Stimulated activated CD8-positive, alpha-beta memory T cell treated with anti-CD3 and anti-CD28 coated beads, Interleukin-7, amount 100 ng/mL, for 48 hours (primary cell): ENCODE measurements around the gene BLVRB.

ENCODE experiments used
- DNase-seq, 2 donors: peaks; one replicate each; pipeline ENCODE4 v3.0.0-alpha.2; 2020; ENCODE audit warnings: low read depth in 1 of 2; ENCODE audit errors: extremely low read depth in 1 of 2

The BLVRB gene

GRCh38 chr19:40424637-40425449 lies 40.7 kb downstream of the BLVRB start:
- DNase-seq: no peak

GRCh38 chr19:40423938-40424337 lies 41.6 kb downstream of the BLVRB start:
- no peak for DNase-seq

GRCh38 chr19:40422748-40423566 lies 42.6 kb downstream of the BLVRB start:
- DNase-seq: no peak

GRCh38 chr19:40421993-40422747 lies 43.4 kb downstream of the BLVRB start:
- no peak for DNase-seq

- peak in 1 of 2 donors; percentile 48 for DNase-seq
Measured at GRCh38 chr19:40420766-40421765, 44.5 kb downstream of the BLVRB start.

GRCh38 chr19:40420451-40420765 lies 45.1 kb downstream of the BLVRB start:
- no peak for DNase-seq

GRCh38 chr19:40419780-40420179 lies 45.8 kb downstream of the BLVRB start:
- DNase-seq: no peak

- DNase-seq: no peak
Measured at GRCh38 chr19:40419066-40419612, 46.4 kb downstream of the BLVRB start.

GRCh38 chr19:40418040-40418439 lies 47.5 kb downstream of the BLVRB start:
- no peak for DNase-seq

- DNase-seq: no peak
Measured at GRCh38 chr19:40417643-40417981, 47.9 kb downstream of the BLVRB start.

GRCh38 chr19:40416918-40417642 lies 48.5 kb downstream of the BLVRB start:
- DNase-seq: no peak

GRCh38 chr19:40415768-40416167 lies 49.8 kb downstream of the BLVRB start:
- DNase-seq: no peak

- no peak for DNase-seq
Measured at GRCh38 chr19:40414542-40415535, 50.7 kb downstream of the BLVRB start.

GRCh38 chr19:40413291-40413845 lies 52.2 kb downstream of the BLVRB start, which contains the start of gene PRX:
Gene PRX, minus strand, starts transcription at chr19:40413378. Its CDS starts 5,446 bp downstream, at chr19:40407932.
- DNase-seq: no peak

- DNase-seq: no peak
Measured at GRCh38 chr19:40412866-40413265, 52.7 kb downstream of the BLVRB start.

GRCh38 chr19:40411958-40412499 lies 53.5 kb downstream of the BLVRB start:
- no peak for DNase-seq

- DNase-seq: no peak
Measured at GRCh38 chr19:40411125-40411842, 54.3 kb downstream of the BLVRB start.
